HEK293 (cell line): ENCODE measurements around the gene AMMECR1L.

Source experiments
- CTCF ChIA-PET: fragments of 350-600 bp; formaldehyde crosslinking; extraction: SDS; loops from one replicate; lab custom pipeline; 2021; ENCODE audit warnings: antibody characterized with exemption; lab: Yijun Ruan, JAX
- POLR2A ChIA-PET: fragments of 300-600 bp; formaldehyde crosslinking; extraction: SDS; loops from one replicate; lab custom pipeline; 2020; ENCODE audit warnings: antibody characterized with exemption, inconsistent platforms; lab: Yijun Ruan, JAX
- H3K27ac ChIP-seq: fragments of 200-500 bp; sonication (Bioruptor generic); 2 replicates; pipeline ENCODE4 v1.5.1; 2014; ENCODE audit warnings: low read depth, low read length, control low read depth, inconsistent platforms; ENCODE audit errors: extremely low read depth
- H3K36me3 ChIP-seq, 2 experiments: fragments of 200-500 bp in 1 of 2; sonication (Bioruptor generic) in 1 of 2; 1 replicate in 1 of 2; 2 replicates in 1 of 2; pipeline ENCODE4 v1.5.1; 2014 to 2017; ENCODE audit warnings: inconsistent platforms in 2 of 2, low read length in 2 of 2; ENCODE audit not compliant: control insufficient read depth in 2 of 2, insufficient read depth in 1 of 2
- H3K4me1 ChIP-seq: fragments of 200-500 bp; sonication (Bioruptor generic); 2 replicates; pipeline ENCODE4 v1.5.1; 2014; ENCODE audit warnings: mild to moderate bottlenecking, low read length, inconsistent platforms; ENCODE audit not compliant: control insufficient read depth, insufficient read depth
- H3K4me3 ChIP-seq: 2 replicates; pipeline ENCODE4 v1.5.1; 2011; ENCODE audit warnings: low read depth, mild to moderate bottlenecking, control low read depth, low read length, moderate library complexity
- H3K9me3 ChIP-seq: fragments of 200-500 bp; sonication (Bioruptor generic); 2 replicates; pipeline ENCODE4 v1.5.1; 2014; ENCODE audit warnings: low read depth, low read length, inconsistent platforms; ENCODE audit not compliant: control insufficient read depth, insufficient read depth
- BCL6B ChIP-seq: fragments of 450-650 bp; formaldehyde crosslinking; IDR thresholded peaks from 2 replicates; pipeline ENCODE4 v1.5.1; 2017; ENCODE audit warnings: missing biosample characterization, missing genetic modification characterization
- FEZF1 ChIP-seq: fragments of 450-650 bp; formaldehyde crosslinking; IDR thresholded peaks from 2 replicates; pipeline ENCODE4 v1.5.1; 2016; ENCODE audit warnings: missing biosample characterization, missing genetic modification characterization
- GFI1B ChIP-seq: fragments of 450-650 bp; formaldehyde crosslinking; IDR thresholded peaks from 2 replicates; pipeline ENCODE4 v1.5.1; 2016; ENCODE audit warnings: missing biosample characterization, missing genetic modification characterization
- HIC1 ChIP-seq: fragments of 450-650 bp; formaldehyde crosslinking; IDR thresholded peaks from 2 replicates; pipeline ENCODE4 v1.5.1; 2016; ENCODE audit warnings: missing biosample characterization, missing genetic modification characterization
- KLF17 ChIP-seq: fragments of 450-650 bp; formaldehyde crosslinking; IDR thresholded peaks from 2 replicates; pipeline ENCODE4 v1.5.1; 2016; ENCODE audit warnings: missing biosample characterization, missing genetic modification characterization
- PRDM1 ChIP-seq: fragments of 450-650 bp; formaldehyde crosslinking; IDR thresholded peaks from 2 replicates; pipeline ENCODE4; 2016; ENCODE audit warnings: missing biosample characterization, missing genetic modification characterization
- SCRT2 ChIP-seq: fragments of 450-650 bp; formaldehyde crosslinking; IDR thresholded peaks from 2 replicates; pipeline ENCODE4 v1.5.1; 2016; ENCODE audit warnings: missing biosample characterization, missing genetic modification characterization
- YY1 ChIP-seq: fragments of 450-650 bp; formaldehyde crosslinking; IDR thresholded peaks from 2 replicates; pipeline ENCODE4 v1.5.1; 2018; ENCODE audit warnings: missing biosample characterization, missing genetic modification characterization
- ZNF18 ChIP-seq: fragments of 450-650 bp; formaldehyde crosslinking; IDR thresholded peaks from 2 replicates; pipeline ENCODE4 v1.5.1; 2016; ENCODE audit warnings: missing biosample characterization, missing genetic modification characterization
- ZNF23 ChIP-seq: fragments of 450-650 bp; formaldehyde crosslinking; IDR thresholded peaks from 2 replicates; pipeline ENCODE4 v1.5.1; 2016; ENCODE audit warnings: missing biosample characterization, missing genetic modification characterization, borderline replicate concordance
- ZNF280D ChIP-seq: fragments of 450-650 bp; formaldehyde crosslinking; IDR thresholded peaks from 2 replicates; pipeline ENCODE4 v1.5.1; 2016; ENCODE audit warnings: missing biosample characterization, missing genetic modification characterization
- ZNF37A ChIP-seq: fragments of 450-650 bp; IDR thresholded peaks from 2 replicates; pipeline ENCODE4 v1.5.1; 2018; ENCODE audit warnings: missing biosample characterization, missing genetic modification characterization
- ZNF555 ChIP-seq: fragments of 450-650 bp; formaldehyde crosslinking; conservative IDR thresholded peaks from 2 replicates; pipeline ENCODE4 v1.5.1; 2017; ENCODE audit warnings: missing biosample characterization, mild to moderate bottlenecking, missing genetic modification characterization, inconsistent platforms
- ZNF571 ChIP-seq: fragments of 450-650 bp; formaldehyde crosslinking; IDR thresholded peaks from 2 replicates; pipeline ENCODE4 v1.5.0; 2017; ENCODE audit warnings: missing biosample characterization, missing genetic modification characterization
- ZNF610 ChIP-seq: fragments of 450-650 bp; formaldehyde crosslinking; IDR thresholded peaks from 2 replicates; pipeline ENCODE4 v1.5.1; 2016; ENCODE audit warnings: missing biosample characterization, missing genetic modification characterization, borderline replicate concordance
- ZNF623 ChIP-seq: fragments of 450-650 bp; formaldehyde crosslinking; IDR thresholded peaks from 2 replicates; pipeline ENCODE4 v1.5.1; 2016; ENCODE audit warnings: missing biosample characterization, missing genetic modification characterization
- ZNF658 ChIP-seq: fragments of 450-650 bp; formaldehyde crosslinking; IDR thresholded peaks from 2 replicates; pipeline ENCODE4; 2016; ENCODE audit warnings: missing biosample characterization, missing genetic modification characterization
- ZNF76 ChIP-seq: fragments of 450-650 bp; formaldehyde crosslinking; IDR thresholded peaks from 2 replicates; pipeline ENCODE4; 2016; ENCODE audit warnings: low read depth, missing biosample characterization, missing genetic modification characterization, borderline replicate concordance
- ZNF843 ChIP-seq: fragments of 450-650 bp; formaldehyde crosslinking; IDR thresholded peaks from 2 replicates; pipeline ENCODE4 v1.5.1; 2016; ENCODE audit warnings: missing biosample characterization, missing genetic modification characterization

AMMECR1L gene

GRCh38 chr2:127874378-127875269 is 11.1 kb downstream of the AMMECR1L start:
- peaks cover 13 to 50% of the 10 kb centered on the region in 2 experiments; a peak in 2 of 3 replicates for H3K36me3 ChIP-seq
- CTCF ChIA-PET: interaction anchor here (0.6 to 1.2 kb wide), 2 partner anchors 10 to 18 kb away, joined by 3 to 4 read pairs; no protein-coding TSS in a partner anchor

GRCh38 chr2:127873707-127874303 is 12.0 kb downstream of the AMMECR1L start:
- Histone ChIP-seq H3K36me3 (peaks cover 15 to 51% of the 10 kb centered on the region in 2 experiments), H3K4me3 (no peak overlapping the region), H3K27ac (no peak overlapping the region), H3K9me3 (no peaks in the 10 kb centered on the region), H3K4me1 (0 out of 2 replicates have a peak, but pooled peaks cover 2% of the 10 kb centered on the region)
- CTCF ChIA-PET: no interaction called here
- POLR2A ChIA-PET: no interaction called here
- no peak for TF ChIP-seq KLF17 (tag by site-specific recombination)
- no peak for TF ChIP-seq ZNF280D (tag by site-specific recombination)
- no peak for TF ChIP-seq ZNF623 (tag by site-specific recombination)
- TF ChIP-seq ZNF555 (tag by site-specific recombination): no peak
- TF ChIP-seq ZNF610 (tag by site-specific recombination): no peak
- no peak for TF ChIP-seq ZNF658 (tag by site-specific recombination)
- no peak for TF ChIP-seq ZNF76 (tag by site-specific recombination)
- TF ChIP-seq YY1 (tag by site-specific recombination): no peak
- no peak for TF ChIP-seq HIC1 (tag by site-specific recombination)
- TF ChIP-seq ZNF18 (tag by site-specific recombination): no peak
- TF ChIP-seq ZNF571 (tag by site-specific recombination): no peak
- no peak for TF ChIP-seq ZNF23 (tag by site-specific recombination)
- TF ChIP-seq ZNF37A (tag by site-specific recombination): no peak
- TF ChIP-seq PRDM1 (tag by site-specific recombination): no peak
- TF ChIP-seq BCL6B: no peak
- TF ChIP-seq ZNF843 (tag by site-specific recombination): no peak
- no peak for TF ChIP-seq FEZF1 (tag by site-specific recombination)

More at GRCh38 chr2:127874378-127875269, 11.1 kb downstream of the AMMECR1L start:
- POLR2A ChIA-PET: interaction anchor here (1.5 kb wide), 1 partner anchor 10 kb away, joined by 5 read pairs; no protein-coding TSS in a partner anchor
- no peak overlapping the region for H3K4me3 ChIP-seq
- no peak for TF ChIP-seq GFI1B (tag by site-specific recombination)
- TF ChIP-seq SCRT2 (tag by site-specific recombination): no peak
- TF ChIP-seq, all 188 proteins: peak for 0
- H3K9me3 ChIP-seq: no peaks in the 10 kb centered on the region
- no peak overlapping the region for H3K27ac ChIP-seq
- H3K4me1 ChIP-seq: 0 out of 2 replicates have a peak, but pooled peaks cover 2% of the 10 kb centered on the region
